WTC11 (cell line): ENCODE results near the gene XPO6.

Experiments
- CREB1 ChIP-seq: sonication (generic); formaldehyde crosslinking; IDR thresholded peaks from 2 replicates; pipeline ENCODE4 v1.8.0; 2023; ENCODE audit warnings: mild to moderate bottlenecking, missing genetic modification reagents
- SMAD4 ChIP-seq: sonication (generic); formaldehyde crosslinking; IDR thresholded peaks from 2 replicates; pipeline ENCODE4 v1.8.0; 2022; ENCODE audit warnings: mild to moderate bottlenecking, missing genetic modification reagents
- TCF7 ChIP-seq: sonication (generic); formaldehyde crosslinking; IDR thresholded peaks from 2 replicates; pipeline ENCODE4 v1.8.0; 2022; ENCODE audit warnings: mild to moderate bottlenecking, low read depth, missing genetic modification reagents, moderate library complexity
- TEAD4 ChIP-seq: sonication (generic); formaldehyde crosslinking; IDR thresholded peaks from 2 replicates; pipeline ENCODE4 v1.8.0; 2022; ENCODE audit warnings: mild to moderate bottlenecking, missing genetic modification reagents
- ZBTB21 ChIP-seq: sonication (generic); formaldehyde crosslinking; IDR thresholded peaks from 2 replicates; pipeline ENCODE4 v1.8.1; 2023; ENCODE audit warnings: mild to moderate bottlenecking, missing genetic modification reagents, borderline replicate concordance
- TF ChIP-seq, protein P1 (sequence below): fragments of 200-600 bp; IDR thresholded peaks from 2 replicates; pipeline ENCODE4 v1.8.0; 2022; ENCODE audit warnings: antibody characterized with exemption
- TF ChIP-seq, protein P2 (sequence below): sonication (generic); formaldehyde crosslinking; IDR thresholded peaks from 2 replicates; pipeline ENCODE4 v1.8.0; 2022; ENCODE audit warnings: mild to moderate bottlenecking, missing genetic modification reagents

DNA sequence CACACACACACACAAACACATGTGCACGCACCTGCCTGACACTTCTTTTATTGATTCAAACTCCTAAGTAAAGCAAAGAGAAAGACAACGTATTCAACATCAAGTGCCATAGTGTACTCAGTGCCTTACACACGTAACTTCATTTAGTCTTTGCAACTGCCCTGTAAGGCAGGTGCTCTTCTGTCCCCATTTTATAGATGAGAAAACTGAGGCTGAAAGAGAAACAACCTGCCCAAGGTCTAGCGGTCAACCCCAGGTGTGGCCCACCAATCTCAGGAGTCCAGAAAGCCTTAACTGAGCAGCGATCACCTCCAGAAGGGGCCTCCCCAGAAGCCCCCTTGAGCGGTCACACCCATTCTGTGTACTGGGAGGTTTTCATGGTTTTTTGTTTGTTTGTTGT, 137.9 kb downstream of the XPO6 start:
- TF ChIP-seq SMAD4 (no peak), TCF7 (CRISPR knock-in tag) (no peak), TEAD4 (CRISPR knock-in tag) (no peak), ZBTB21 (CRISPR knock-in tag) (no peak), CREB1 (no peak)
- TF ChIP-seq, protein P1, sequence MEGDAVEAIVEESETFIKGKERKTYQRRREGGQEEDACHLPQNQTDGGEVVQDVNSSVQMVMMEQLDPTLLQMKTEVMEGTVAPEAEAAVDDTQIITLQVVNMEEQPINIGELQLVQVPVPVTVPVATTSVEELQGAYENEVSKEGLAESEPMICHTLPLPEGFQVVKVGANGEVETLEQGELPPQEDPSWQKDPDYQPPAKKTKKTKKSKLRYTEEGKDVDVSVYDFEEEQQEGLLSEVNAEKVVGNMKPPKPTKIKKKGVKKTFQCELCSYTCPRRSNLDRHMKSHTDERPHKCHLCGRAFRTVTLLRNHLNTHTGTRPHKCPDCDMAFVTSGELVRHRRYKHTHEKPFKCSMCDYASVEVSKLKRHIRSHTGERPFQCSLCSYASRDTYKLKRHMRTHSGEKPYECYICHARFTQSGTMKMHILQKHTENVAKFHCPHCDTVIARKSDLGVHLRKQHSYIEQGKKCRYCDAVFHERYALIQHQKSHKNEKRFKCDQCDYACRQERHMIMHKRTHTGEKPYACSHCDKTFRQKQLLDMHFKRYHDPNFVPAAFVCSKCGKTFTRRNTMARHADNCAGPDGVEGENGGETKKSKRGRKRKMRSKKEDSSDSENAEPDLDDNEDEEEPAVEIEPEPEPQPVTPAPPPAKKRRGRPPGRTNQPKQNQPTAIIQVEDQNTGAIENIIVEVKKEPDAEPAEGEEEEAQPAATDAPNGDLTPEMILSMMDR, result no peak
- TF ChIP-seq, protein P2, sequence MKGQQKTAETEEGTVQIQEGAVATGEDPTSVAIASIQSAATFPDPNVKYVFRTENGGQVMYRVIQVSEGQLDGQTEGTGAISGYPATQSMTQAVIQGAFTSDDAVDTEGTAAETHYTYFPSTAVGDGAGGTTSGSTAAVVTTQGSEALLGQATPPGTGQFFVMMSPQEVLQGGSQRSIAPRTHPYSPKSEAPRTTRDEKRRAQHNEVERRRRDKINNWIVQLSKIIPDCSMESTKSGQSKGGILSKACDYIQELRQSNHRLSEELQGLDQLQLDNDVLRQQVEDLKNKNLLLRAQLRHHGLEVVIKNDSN (CRISPR knock-in tag), result no peak
